Bronchial epithelial cell (primary cell): Measurements from ENCODE around the gene MSANTD1. TPM values are rescaled to one million over a fixed set of nuclear protein-coding genes. Genes with fewer than 3 reads are reported as not detected.

Experiments used
- DNase-seq: peaks from one replicate; pipeline ENCODE4 v3.0.0-alpha.2; 2010; ENCODE audit warnings: low read depth
- FAIRE-seq: peaks from 2 replicates; lab custom pipeline; 2011; peaks lifted over from hg19 to GRCh38; lab: Jason Lieb, UNC
- H3K27me3 ChIP-seq: 2 replicates; pipeline ENCODE4 v1.5.1; 2011; ENCODE audit warnings: low read length; ENCODE audit not compliant: control insufficient read depth, insufficient read depth
- H3K36me3 ChIP-seq: 2 replicates; pipeline ENCODE4 v1.5.1; 2011; ENCODE audit warnings: low read length; ENCODE audit not compliant: control insufficient read depth, insufficient read depth
- H3K4me3 ChIP-seq: 2 replicates; pipeline ENCODE4 v1.5.1; 2011; ENCODE audit warnings: mild to moderate bottlenecking, low read depth, low read length, control low read depth
- CTCF ChIP-seq: IDR thresholded peaks from 2 replicates; pipeline ENCODE4 v1.5.1; 2011; ENCODE audit warnings: mild to moderate bottlenecking, moderate library complexity, low read length, control low read depth, inconsistent platforms; ENCODE audit not compliant: insufficient read depth, severe bottlenecking
- total RNA-seq: library from RNA; depleted of rRNA; stranded (reverse); fragments of >200 nt; gene quantifications from 2 replicates; pipeline ENCODE4 v1.2.1, GENCODE V29; 2014

MSANTD1 gene
- total RNA-seq, 1 donor from 2014 or later: 0.26 TPM

GRCh38 chr4:3202836-3203820 lies 45.8 kb upstream of the MSANTD1 start:
- DNase-seq: no peak

DNA sequence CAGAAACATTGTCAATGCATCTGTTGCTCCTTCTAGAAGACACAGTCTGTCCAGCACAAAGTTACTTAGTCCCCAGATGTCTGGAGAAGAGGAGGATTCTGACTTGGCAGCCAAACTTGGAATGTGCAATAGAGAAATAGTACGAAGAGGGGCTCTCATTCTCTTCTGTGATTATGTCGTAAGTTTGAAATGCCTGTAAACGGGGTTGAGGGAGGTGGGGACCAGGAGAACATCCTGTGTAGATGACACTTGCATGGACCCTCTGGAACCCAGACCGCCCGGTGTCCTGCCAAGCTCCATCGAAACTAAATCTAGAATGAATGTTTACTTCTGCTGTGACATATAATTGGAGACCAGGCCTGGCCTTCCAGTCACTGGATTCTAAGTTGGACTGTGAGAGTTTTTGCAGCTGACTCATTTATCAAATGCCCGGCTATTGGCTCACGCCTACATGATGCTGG lies 45.0 kb upstream of the MSANTD1 start:
- no peak for TF ChIP-seq CTCF
- Histone ChIP-seq H3K36me3 (peaks cover 8% of the 10 kb centered on the region), H3K4me3 (no peak overlapping the region), H3K27me3 (no peaks in the 10 kb centered on the region)
- DNase-seq: no peak
- FAIRE-seq: no peak

More at GRCh38 chr4:3202836-3203820, 45.8 kb upstream of the MSANTD1 start:
- Histone ChIP-seq H3K36me3 (peaks cover 7% of the 10 kb centered on the region), H3K27me3 (no peaks in the 10 kb centered on the region), H3K4me3 (no peak overlapping the region)
- no peak for FAIRE-seq
- no peak for TF ChIP-seq CTCF

- FAIRE-seq (no peak), DNase-seq (no peak)
- TF ChIP-seq CTCF: no peak
- Histone ChIP-seq H3K27me3 (no peaks in the 10 kb centered on the region), H3K36me3 (peaks cover 17% of the 10 kb centered on the region), H3K4me3 (no peak overlapping the region)
Observed at GRCh38 chr4:3205995-3206394, 43.0 kb upstream of the MSANTD1 start.

DNA sequence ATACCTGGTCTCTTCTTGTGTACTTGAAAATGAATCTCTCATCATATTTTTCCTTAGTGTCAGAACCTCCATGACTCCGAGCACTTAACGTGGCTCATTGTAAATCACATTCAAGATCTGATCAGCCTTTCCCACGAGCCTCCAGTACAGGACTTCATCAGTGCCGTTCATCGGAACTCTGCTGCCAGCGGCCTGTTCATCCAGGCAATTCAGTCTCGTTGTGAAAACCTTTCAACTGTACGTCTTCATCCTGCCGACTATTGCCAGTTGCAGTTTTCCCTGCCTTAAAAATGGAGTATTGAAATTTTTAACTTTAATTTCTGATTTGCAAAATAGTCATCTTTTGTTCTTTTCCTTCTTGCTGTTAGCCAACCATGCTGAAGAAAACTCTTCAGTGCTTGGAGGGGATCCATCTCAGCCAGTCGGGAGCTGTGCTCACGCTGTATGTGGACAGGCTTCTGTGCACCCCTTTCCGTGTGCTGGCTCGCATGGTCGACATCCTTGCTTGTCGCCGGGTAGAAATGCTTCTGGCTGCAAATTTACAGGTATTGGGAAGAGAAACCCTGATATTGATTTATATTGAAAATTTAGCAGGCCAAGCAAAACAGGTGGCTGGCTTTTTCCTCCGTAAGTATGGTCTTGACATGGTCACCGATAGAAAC lies 42.4 kb upstream of the MSANTD1 start:
- Histone ChIP-seq H3K4me3 (no peak overlapping the region), H3K36me3 (peaks cover 17% of the 10 kb centered on the region)
- no peak for FAIRE-seq

GRCh38 chr4:3207531-3208037 lies 41.4 kb upstream of the MSANTD1 start:
- no peak overlapping the region for H3K4me3 ChIP-seq
- no peaks in the 10 kb centered on the region for H3K27me3 ChIP-seq
- TF ChIP-seq CTCF: no peak
- peaks cover 24% of the 10 kb centered on the region for H3K36me3 ChIP-seq
- DNase-seq (no peak), FAIRE-seq (no peak)

More for the DNA sequence above, 42.4 kb upstream of the MSANTD1 start:
- TF ChIP-seq CTCF: no peak
- H3K27me3 ChIP-seq: no peaks in the 10 kb centered on the region
- DNase-seq: no peak
